ENCODE measurements around the gene SNORC.

DNA sequence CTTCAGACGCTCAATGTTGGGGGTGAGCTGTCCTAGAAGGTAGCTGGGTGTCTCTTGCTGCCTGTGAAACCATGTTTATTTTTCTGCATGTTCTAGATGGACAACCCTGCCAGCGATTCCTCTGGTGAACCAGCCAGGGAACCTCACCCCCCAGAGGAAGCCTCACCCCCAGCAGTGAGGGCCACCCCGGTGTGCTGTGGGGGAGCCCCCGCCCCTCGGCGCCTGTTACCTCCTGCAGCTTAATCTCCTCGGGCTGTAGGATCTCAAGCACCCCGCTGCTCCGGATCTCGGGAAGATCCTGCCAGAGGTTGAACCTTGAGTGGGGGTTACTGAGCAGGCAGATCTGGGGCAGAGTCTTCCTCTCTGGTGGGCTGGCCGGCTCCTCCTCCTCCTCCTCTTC is 50.0 kb downstream of the SNORC start:
- no peak for TF ChIP-seq CTCF (IDR thresholded peaks at IDR 0.05; ENCODE audit: insufficient read depth, low read length, poor library complexity, severe bottlenecking)
- TF ChIP-seq EZH2phosphoT487 (conservative IDR thresholded peaks at IDR 0.05; ENCODE audit: low read length) = no peak

Measured in SU-DHL-6 (cell line).